Mononuclear cell (primary cell): Measurements from ENCODE around the gene NT5C1B. TPM values are rescaled to one million over a fixed set of nuclear protein-coding genes. Genes with fewer than 3 reads are reported as not detected.

Experiments
- H3K27me3 ChIP-seq: 2 replicates; pipeline ENCODE4 v1.6.0; 2011; ENCODE audit warnings: low read length, control low read depth; ENCODE audit not compliant: insufficient read depth
- H3K4me1 ChIP-seq: 2 replicates; pipeline ENCODE4 v1.5.1; 2011; ENCODE audit warnings: mild to moderate bottlenecking, low read length, control low read depth; ENCODE audit not compliant: insufficient read depth
- H3K4me3 ChIP-seq: 2 replicates; pipeline ENCODE4 v1.5.1; 2011; ENCODE audit warnings: mild to moderate bottlenecking, low read length, moderate library complexity
- H3K9me3 ChIP-seq: 2 replicates; pipeline ENCODE4 v1.5.1; 2011; ENCODE audit warnings: low read depth, mild to moderate bottlenecking, control low read depth, low read length
- total RNA-seq: library from RNA; depleted of rRNA; stranded (reverse); fragments of >200 nt; gene quantifications from one replicate; pipeline ENCODE4 v1.2.3, GENCODE V29; 2012

NT5C1B gene
- total RNA-seq, 1 donor = not detected

DNA sequence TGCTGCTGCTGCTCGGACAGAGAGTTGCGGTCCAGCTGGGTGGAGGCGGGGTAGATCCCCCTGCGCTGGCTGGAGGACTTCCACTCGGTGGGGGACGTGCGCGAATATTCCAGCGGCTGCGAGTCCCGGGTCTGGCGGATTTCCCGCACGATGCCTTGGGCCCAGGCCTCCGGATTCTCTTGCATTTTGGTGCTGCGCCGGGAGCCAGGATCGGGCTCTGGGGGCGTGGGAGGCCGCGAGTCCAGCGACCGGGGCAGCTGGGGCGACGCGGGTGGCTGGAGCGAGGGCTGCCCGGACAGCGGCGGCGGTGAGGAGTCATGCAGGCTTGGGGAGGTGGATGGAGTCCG, 4.8 kb downstream of the NT5C1B start:
- Histone ChIP-seq H3K4me1 (no peaks in the 10 kb centered on the region), H3K9me3 (no peaks in the 10 kb centered on the region), H3K4me3 (no peak overlapping the region), H3K27me3 (no peaks in the 10 kb centered on the region)

DNA sequence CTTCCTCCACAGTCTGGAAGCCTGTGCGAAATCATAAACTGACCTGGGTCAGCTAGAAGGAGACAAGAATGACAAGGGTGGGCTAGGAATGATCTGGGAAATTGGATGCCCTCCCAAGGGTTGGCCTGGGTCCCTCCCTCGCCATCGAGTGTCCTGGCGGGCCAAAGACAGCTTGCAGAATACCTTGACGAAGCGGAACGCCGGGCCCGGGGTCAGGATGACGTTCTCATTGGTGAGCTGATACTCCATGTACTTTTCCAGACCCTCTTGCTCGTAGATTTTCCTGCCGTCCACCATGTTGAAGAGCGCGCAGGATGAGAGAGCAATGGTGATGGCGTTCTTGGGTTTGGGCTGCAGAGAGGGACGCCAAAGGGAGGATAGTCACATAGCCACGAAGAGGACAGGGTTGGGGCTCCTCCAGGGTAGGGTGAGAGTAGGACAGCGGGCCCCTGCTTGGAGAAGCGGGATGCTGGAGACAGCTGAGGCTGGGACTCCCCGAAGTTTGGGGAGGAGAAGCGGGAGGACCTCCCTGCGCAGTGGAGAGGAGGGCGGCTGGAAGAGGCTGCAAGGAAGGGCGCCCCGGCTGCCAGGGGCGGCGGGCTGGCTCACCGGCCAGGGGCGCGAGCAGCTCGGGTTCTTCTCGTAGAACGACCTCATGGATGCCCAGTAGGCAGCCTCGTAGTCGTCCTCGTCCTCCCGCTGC, 5.3 kb downstream of the NT5C1B start:
- no peak overlapping the region for H3K4me3 ChIP-seq
- no peaks in the 10 kb centered on the region for H3K4me1 ChIP-seq
- H3K9me3 ChIP-seq = no peaks in the 10 kb centered on the region
- no peaks in the 10 kb centered on the region for H3K27me3 ChIP-seq

DNA sequence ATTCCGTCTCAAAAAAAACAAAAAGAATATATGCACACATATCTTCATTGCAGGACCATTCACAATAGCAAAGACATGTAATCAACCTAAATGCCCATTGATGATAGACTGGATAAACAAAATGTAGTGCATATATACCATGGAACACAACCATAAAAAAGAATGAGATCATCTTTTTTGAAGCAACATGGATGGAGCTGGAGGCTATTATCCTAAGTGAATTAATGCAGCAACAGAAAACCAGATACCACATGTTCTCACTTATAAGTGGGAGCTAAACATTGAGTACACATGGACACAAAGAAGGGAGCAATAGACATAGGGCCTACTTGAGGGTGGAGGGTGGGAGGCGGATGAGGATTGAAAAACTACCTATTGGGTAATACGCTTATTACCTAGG, 8.8 kb downstream of the NT5C1B start:
- H3K9me3 ChIP-seq = peaks cover 5% of the 10 kb centered on the region
- no peak overlapping the region for H3K4me3 ChIP-seq
- no peaks in the 10 kb centered on the region for H3K4me1 ChIP-seq
- H3K27me3 ChIP-seq = no peaks in the 10 kb centered on the region

DNA sequence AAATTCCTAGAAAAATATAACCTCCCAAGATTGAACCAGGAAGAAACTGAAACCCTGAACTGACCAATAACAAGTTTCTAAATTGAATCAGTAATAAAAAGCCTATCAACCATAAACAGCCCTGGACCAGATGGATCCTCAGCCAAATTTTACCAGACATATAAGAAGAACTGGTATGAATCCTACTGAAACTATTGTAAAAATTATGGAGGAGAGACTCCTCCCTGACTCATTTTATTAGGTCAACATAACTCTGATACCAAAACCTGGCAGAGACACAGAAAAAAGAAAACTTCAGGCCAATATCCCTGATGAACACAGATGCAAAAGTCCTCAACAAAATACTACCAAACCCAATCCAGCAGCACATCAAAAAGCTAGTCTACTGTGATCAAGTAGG, 11.3 kb downstream of the NT5C1B start:
- Histone ChIP-seq H3K4me1 (no peaks in the 10 kb centered on the region), H3K9me3 (peaks cover 5% of the 10 kb centered on the region), H3K27me3 (no peaks in the 10 kb centered on the region), H3K4me3 (no peak overlapping the region)

DNA sequence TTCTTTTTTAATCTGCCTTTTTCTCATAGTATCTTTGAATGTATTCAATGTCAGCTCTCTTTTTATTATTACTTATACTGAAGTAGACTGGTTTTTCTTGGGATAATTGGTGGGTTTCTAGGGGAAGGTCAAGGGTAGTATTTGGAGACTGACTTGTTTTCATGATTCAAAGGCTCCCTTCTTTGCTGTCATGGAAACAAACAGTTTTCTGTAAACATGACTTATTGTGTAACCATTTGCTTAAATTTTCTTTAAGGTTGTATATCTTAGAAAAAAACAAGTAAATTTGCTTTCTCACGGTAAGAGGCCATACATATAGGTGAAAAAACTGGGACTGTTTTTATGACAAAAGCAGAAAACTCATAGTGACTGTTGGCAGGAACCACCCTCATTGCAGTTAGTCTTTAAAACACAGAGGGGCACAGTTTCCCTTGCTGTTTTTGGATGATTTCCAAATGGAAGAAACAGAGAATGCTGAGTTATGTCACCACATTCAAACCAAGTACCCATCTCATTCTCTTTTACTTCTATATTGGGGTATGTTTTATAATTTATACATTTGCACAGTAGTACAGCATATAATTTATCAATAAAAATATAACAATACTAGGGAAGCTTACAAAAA, 23.1 kb downstream of the NT5C1B start:
- no peaks in the 10 kb centered on the region for H3K4me1 ChIP-seq
- peaks cover 8% of the 10 kb centered on the region for H3K9me3 ChIP-seq
- H3K27me3 ChIP-seq = no peaks in the 10 kb centered on the region
- no peak overlapping the region for H3K4me3 ChIP-seq

DNA sequence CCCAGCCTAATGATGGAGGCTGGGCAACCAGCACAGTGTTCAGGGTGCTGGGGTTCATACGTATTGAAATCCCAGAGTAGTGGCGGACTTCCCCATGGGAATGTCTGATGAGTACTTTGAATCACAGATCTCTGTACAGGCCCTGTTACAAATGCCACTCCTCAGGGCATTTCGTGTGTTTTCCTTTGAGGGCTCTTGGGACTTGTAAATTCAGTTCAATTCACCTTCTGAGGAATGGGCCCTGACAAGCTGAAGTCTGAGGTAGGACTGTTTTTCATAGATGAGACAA, 28.6 kb downstream of the NT5C1B start:
- H3K4me1 ChIP-seq = peaks cover 14% of the 10 kb centered on the region
- peak overlapping the region; percentile 70 for H3K4me3 ChIP-seq
- H3K27me3 ChIP-seq = no peaks in the 10 kb centered on the region
- H3K9me3 ChIP-seq = peaks cover 8% of the 10 kb centered on the region

DNA sequence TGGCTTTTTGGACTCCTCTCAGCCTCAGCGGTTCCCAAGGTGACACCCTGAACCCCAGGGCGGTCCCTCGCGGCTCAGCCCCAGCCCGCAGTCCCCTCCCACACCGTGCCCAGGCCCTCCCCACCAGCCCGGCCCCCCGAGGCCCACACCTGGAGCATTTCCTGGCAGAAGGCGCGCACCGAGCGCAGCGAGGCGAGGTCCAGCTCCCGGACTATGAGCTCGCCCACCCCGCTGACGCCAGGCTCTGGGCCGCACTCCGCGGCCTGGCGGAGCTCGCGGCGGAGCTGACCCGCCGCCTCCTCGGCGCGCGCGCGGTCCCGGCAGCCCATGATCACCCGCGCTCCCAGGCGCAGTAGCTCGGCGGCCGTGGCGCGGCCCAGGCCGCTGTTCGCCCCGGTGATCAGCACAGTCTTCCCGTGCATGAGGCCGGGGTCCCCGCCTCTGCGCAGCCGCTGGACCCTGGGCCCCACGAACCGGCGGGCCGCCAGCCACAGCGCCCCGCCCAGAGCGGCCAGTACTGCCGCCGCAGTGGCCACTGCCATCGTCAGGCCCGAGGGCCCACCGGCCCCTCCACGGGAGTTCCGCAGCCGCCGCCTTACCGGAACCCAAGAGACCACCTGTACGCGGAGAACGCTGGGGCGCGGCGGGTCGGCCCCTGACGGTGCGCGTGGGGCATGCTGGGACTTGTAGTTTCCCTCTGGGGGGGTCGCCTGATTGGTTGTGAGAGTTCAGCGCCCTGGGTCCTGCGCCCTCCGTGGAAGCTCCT, 29.2 kb downstream of the NT5C1B start, which contains the start of gene RDH14:
TSS of gene RDH14 (minus strand) at position 623 of the 766 bp plus-strand sequence. CDS start at position 542, 81 bp downstream.
- Histone ChIP-seq H3K9me3 (peaks cover 8% of the 10 kb centered on the region), H3K4me1 (peaks cover 14% of the 10 kb centered on the region), H3K27me3 (no peaks in the 10 kb centered on the region), H3K4me3 (peak within 1 kb of the TSS; percentile 70)

DNA sequence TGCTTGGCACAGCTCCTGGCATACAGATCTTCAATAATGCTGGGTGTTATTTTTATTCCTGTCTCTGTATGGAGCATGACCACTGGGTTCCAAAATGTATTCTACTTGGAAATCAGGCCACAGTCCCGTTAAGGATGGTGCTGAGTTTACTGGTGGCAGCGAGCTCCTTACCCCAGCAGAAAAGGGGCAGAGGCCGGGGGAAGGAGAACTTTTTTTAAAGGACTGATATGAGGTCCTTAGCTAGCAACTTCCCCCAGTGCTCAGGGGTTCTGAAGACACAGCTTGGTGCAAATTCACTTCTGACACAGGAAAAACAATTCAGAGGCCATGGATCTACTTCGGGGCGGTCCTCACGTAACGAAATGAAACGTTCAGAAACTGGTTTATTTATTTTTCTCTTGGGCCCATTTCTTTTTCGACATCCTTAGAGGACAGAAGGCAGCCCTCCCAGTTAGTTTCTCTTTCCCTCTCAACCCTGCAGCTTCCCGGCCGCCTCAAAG, 29.8 kb downstream of the NT5C1B start:
- Histone ChIP-seq H3K4me1 (peaks cover 14% of the 10 kb centered on the region), H3K4me3 (peak overlapping the region; percentile 70)

DNA sequence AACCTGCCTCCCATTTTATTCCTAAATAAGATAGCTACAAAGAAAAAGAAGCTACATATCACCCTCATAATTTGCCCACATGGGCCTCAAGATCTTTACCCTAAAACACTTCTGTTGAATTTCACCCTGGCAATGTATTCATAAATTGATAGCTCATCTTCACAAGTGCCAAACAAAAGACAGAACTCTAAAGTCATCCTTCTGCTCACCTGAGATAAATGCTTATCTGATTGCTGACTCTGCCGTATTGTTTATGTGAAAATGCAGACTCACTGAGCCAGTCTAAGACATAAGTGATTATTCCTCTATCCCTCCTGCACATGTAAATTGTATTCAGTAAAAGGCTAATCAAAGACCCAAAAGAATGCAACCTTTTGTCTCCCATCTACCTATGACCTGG, 30.9 kb downstream of the NT5C1B start:
- peaks cover 14% of the 10 kb centered on the region for H3K4me1 ChIP-seq
- H3K4me3 ChIP-seq = no peak overlapping the region
- H3K9me3 ChIP-seq = no peaks in the 10 kb centered on the region
- H3K27me3 ChIP-seq = no peaks in the 10 kb centered on the region

More for the DNA sequence above, 29.8 kb downstream of the NT5C1B start:
- Histone ChIP-seq H3K27me3 (no peaks in the 10 kb centered on the region), H3K9me3 (peaks cover 8% of the 10 kb centered on the region)

DNA sequence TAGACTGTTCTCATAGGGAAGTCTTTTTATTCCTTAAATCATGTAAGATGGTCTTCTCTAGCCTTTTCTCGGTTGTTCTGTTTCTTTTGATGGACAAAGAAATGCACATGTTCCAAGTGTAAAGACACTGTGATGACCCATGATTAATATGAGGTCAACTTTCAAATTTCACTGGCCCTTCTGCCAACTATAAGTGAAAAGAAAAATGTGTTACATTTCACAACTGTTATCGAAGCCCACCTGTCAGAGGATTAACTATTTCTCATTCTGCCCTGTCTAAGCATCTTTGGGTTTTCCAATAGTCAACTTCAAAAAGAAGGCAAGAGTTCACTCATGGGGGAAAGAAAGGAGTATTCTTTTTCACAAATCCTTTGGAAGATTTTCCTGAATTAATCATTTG, 32.2 kb downstream of the NT5C1B start:
- Histone ChIP-seq H3K9me3 (no peaks in the 10 kb centered on the region), H3K27me3 (no peaks in the 10 kb centered on the region), H3K4me3 (no peak overlapping the region), H3K4me1 (peaks cover 14% of the 10 kb centered on the region)

DNA sequence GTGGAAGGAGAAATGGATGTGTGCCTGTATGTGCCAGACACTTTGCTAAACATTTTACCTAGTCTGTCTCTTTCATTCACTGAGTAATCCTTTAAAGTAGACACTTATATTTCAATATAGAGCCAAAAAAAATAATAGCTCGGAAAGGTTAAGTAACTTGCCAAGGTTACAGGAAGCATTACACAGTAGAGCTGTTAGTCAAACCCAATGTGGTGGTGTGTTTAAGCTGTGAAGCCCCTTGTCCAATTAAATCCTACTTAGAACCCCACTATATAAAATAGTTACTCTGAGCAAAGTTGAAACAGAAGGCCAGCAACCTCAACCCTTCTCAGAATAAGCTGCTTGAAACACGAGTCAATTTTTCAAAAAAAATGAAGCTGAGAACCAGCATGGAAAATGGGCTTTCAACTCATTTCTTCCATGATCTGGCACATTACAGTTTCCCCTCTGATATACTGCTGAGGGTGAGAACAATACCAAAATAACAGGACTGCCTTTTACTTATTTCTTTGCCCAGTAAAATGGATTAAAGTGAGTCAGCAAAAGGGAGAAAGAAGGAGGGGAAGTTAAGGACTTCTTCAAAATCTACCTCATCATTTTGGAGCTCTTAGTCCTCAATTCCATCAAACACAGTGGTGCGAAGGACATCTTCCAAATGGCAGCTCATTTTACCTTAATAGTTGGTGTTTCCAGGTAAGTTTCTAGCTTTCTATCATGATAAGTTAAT, 36.9 kb downstream of the NT5C1B start:
- Histone ChIP-seq H3K27me3 (no peaks in the 10 kb centered on the region), H3K4me3 (no peak overlapping the region), H3K4me1 (no peaks in the 10 kb centered on the region), H3K9me3 (no peaks in the 10 kb centered on the region)

DNA sequence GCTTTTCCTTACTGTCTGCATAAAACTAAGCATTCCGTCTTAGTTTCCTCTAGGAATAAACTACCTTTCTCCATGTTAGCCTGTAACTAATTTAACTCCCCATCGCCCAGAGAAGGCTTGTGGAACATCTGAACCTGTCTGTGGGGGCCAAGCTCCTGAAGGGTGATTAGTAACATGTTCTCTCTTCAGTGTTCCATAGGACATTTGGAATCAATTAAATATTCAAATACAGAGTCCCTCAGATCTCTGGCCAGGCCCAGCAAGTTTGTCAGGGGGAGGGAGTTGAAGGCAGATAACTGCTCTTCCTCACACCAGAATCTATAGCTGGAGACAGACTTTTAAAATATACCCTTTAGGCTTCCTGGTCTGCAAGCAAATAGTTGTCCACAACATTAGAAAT, 37.7 kb downstream of the NT5C1B start:
- H3K27me3 ChIP-seq = no peaks in the 10 kb centered on the region
- H3K4me3 ChIP-seq = no peak overlapping the region
- H3K9me3 ChIP-seq = no peaks in the 10 kb centered on the region
- peaks cover under 1% of the 10 kb centered on the region for H3K4me1 ChIP-seq

DNA sequence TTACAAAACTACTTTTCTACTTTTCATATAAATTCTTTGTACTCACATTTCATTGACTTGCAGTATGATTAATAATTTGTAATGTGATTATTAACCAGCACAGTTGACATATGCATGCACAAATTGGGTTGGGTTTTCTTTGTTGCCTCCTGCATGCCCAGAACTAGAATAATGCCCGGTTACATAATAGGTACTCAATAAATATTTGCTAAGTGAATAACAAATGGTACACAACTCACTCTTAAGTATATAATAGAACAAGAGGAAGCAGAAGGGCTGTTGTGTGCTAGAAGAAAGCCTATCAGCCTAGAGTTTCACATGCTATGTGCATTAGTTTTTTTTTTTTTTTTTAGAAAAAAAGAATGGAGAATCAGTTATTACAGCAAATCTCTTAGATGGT, 38.2 kb downstream of the NT5C1B start:
- Histone ChIP-seq H3K4me3 (no peak overlapping the region), H3K4me1 (peaks cover 4% of the 10 kb centered on the region), H3K27me3 (no peaks in the 10 kb centered on the region), H3K9me3 (no peaks in the 10 kb centered on the region)

DNA sequence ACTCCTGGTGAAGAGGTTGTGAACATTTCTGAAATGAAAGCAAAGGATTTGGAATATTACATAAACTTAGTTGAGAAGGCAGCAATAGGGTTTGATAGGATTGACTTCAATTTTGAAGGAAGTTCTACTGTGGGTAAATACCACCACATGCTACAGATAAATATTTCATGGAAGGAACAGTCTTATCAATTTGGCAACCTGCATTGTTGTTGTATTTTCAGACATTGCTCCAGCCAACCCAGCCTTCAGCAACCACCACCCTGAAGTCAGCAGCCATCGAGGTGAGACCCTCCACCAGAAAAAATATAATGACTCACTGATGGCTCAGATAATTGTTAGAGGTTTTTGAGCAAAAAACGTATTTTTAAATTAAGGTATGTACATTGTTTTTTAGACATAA, 38.9 kb downstream of the NT5C1B start:
- Histone ChIP-seq H3K4me3 (no peak overlapping the region), H3K9me3 (no peaks in the 10 kb centered on the region), H3K27me3 (no peaks in the 10 kb centered on the region), H3K4me1 (peaks cover 4% of the 10 kb centered on the region)

DNA sequence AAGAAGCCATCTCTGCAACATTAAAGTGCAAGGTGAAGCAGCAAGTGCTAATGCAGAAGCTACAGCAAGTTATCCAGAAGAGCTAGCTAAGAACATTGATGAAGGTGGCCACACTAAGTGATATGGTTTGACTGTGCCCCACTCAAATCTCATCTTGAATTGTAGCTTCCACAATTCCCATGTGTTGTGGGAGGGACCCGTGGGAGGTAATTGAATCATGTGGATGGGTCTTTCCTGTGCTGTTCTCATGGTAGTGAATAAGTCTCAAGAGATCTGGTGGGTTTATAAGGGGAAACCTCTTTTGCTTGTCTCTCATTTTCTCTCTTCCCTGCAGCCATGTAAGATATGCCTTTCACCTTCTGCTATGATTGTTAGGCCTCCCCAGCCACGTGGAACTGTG, 40.3 kb downstream of the NT5C1B start:
- H3K27me3 ChIP-seq = no peaks in the 10 kb centered on the region
- no peaks in the 10 kb centered on the region for H3K9me3 ChIP-seq
- peaks cover 4% of the 10 kb centered on the region for H3K4me1 ChIP-seq
- H3K4me3 ChIP-seq = no peak overlapping the region
